Breast epithelium (tissue), 3 donors: ENCODE measurements around the gene SIRT7.

Experiments used
- POLR2A ChIP-seq: fragments of 450-650 bp; IDR thresholded peaks from one replicate; pipeline ENCODE4 v1.6.1; 2016; ENCODE audit warnings: antibody characterized with exemption, mild to moderate bottlenecking, moderate library complexity
- POLR2AphosphoS5 ChIP-seq, 3 donors: sonication (generic); formaldehyde crosslinking; IDR thresholded peaks; one replicate each; pipeline ENCODE4 v1.6.1; 2017; ENCODE audit warnings: antibody characterized with exemption in 3 of 3
- TF ChIP-seq, protein P1 (sequence below), 3 donors: fragments of 450-650 bp; IDR thresholded peaks; one replicate each; pipeline ENCODE4 v1.5.1; 2016 to 2017; ENCODE audit warnings: antibody characterized with exemption in 3 of 3, mild to moderate bottlenecking in 3 of 3, moderate library complexity in 3 of 3

DNA sequence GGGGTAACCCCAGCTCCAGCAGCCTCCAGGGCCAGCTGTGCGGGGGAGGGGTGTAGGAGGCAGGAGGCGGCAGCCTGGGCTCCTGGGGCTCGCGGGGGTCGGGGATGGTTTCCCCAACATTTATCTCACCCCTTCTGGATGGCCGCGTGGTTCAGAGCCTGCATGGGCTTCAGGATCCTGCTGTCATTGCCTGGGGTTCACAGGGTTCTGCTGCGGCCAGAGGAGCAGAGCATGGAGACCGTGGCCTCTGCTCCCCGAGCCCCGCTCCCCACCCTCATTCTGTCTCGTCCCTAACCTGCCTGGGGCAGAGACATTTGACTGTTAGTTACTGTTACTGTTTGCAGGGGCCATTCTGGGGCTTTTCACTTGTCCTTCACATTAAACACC is 24.2 kb upstream of the SIRT7 start:
- TF ChIP-seq, protein P1, sequence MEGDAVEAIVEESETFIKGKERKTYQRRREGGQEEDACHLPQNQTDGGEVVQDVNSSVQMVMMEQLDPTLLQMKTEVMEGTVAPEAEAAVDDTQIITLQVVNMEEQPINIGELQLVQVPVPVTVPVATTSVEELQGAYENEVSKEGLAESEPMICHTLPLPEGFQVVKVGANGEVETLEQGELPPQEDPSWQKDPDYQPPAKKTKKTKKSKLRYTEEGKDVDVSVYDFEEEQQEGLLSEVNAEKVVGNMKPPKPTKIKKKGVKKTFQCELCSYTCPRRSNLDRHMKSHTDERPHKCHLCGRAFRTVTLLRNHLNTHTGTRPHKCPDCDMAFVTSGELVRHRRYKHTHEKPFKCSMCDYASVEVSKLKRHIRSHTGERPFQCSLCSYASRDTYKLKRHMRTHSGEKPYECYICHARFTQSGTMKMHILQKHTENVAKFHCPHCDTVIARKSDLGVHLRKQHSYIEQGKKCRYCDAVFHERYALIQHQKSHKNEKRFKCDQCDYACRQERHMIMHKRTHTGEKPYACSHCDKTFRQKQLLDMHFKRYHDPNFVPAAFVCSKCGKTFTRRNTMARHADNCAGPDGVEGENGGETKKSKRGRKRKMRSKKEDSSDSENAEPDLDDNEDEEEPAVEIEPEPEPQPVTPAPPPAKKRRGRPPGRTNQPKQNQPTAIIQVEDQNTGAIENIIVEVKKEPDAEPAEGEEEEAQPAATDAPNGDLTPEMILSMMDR (IDR thresholded peaks at IDR 0.05): no peak
- TF ChIP-seq POLR2A (no peak), POLR2AphosphoS5 (IDR thresholded peaks at IDR 0.05) (no peak)
